WI38 (cell line): ENCODE results near the gene COL4A2.

Experiments
- H3K4me3 ChIP-seq: 2 replicates; pipeline ENCODE4 v1.5.1; 2011; ENCODE audit warnings: low read depth, mild to moderate bottlenecking, control low read depth, low read length
- TF ChIP-seq, protein P1 (sequence below): IDR thresholded peaks from 2 replicates; pipeline ENCODE4 v1.5.1; 2012; ENCODE audit warnings: low read depth, mild to moderate bottlenecking, control low read depth, low read length

Gene COL4A2

DNA sequence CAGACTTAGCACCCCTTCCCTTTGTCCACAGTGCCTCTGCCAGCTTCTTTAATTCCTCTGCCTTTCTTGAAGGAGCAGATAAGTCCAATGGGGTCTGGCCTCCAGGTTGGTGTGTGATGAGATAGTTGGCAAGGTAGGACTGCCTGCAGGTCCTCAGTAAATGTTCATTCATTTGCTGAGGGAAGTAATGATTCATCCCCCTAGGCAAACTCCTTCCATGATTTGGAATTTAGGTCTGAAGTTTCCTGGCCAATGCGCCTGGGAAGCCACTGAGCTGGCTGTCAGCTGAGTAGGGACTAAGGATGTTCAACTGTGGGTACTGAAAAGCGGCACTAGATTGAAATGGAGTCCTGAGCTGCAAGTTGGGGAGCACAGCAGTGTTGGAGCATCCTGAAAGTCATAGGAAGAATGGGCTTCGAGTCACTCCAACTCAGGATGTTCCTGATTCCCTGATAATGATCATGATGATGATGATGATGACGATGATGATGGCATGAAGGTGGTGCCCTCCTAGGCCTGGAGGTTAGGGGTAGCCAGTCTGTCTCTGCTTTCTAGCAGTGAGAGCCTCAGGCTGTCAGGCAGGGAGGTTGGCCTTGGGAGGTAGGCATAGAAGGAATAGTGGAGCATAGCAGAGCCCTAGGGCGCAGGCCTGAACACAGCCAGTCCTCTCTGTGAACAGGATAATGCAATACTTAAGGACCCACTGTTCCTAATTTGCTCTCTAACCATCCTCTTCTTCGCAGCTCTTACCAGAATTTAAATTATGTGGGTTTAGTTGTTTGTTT is 44.7 kb downstream of the COL4A2 start:
- TF ChIP-seq, protein P1, sequence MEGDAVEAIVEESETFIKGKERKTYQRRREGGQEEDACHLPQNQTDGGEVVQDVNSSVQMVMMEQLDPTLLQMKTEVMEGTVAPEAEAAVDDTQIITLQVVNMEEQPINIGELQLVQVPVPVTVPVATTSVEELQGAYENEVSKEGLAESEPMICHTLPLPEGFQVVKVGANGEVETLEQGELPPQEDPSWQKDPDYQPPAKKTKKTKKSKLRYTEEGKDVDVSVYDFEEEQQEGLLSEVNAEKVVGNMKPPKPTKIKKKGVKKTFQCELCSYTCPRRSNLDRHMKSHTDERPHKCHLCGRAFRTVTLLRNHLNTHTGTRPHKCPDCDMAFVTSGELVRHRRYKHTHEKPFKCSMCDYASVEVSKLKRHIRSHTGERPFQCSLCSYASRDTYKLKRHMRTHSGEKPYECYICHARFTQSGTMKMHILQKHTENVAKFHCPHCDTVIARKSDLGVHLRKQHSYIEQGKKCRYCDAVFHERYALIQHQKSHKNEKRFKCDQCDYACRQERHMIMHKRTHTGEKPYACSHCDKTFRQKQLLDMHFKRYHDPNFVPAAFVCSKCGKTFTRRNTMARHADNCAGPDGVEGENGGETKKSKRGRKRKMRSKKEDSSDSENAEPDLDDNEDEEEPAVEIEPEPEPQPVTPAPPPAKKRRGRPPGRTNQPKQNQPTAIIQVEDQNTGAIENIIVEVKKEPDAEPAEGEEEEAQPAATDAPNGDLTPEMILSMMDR: no peak
- H3K4me3 ChIP-seq: no peak overlapping the region

GRCh38 chr13:110352735-110353134 is 45.7 kb downstream of the COL4A2 start:
- no peak overlapping the region for H3K4me3 ChIP-seq
- TF ChIP-seq, protein P1: no peak

GRCh38 chr13:110353339-110353977 is 46.4 kb downstream of the COL4A2 start:
- TF ChIP-seq, protein P1: no peak
- no peak overlapping the region for H3K4me3 ChIP-seq

- TF ChIP-seq, protein P1: no peak
- H3K4me3 ChIP-seq: no peak overlapping the region
Observed at GRCh38 chr13:110354123-110354627, 47.1 kb downstream of the COL4A2 start.

DNA sequence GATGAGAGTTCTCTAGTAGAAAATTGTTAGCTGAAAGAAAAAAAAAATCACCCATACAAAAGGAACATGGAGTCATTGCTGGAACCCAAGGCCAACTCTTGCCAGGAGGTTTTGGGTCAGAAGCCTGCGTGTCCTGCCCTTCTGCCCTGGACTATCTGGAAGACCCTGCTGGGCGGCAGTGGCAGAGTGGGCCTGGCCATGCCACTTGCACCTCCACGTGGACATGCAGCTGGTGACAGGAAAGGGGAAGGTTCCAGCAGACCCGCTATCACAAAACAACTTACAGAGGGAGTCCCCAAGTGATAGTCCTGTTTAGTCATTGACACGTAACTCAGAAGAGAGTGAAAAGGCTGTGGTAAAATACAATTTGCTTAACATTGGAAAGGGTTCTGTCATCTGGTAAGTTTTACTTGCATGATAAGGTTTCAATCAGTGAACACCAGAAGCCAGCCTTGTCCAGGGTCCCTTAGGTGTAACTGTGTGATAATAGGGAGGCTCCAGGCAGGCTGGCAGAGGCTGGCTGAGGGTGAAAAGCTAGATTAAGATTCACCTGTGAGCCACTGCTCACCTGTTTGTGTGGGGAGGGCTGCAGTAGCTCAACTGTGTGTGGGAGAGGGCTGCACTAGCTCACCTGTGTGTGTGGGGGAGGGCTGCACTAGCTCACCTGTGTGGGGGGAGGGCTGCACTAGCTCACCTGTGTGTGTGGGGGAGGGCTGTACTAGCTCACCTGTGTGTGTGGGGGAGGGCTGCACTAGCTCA is 47.8 kb downstream of the COL4A2 start:
- TF ChIP-seq, protein P1: no peak
- no peak overlapping the region for H3K4me3 ChIP-seq

DNA sequence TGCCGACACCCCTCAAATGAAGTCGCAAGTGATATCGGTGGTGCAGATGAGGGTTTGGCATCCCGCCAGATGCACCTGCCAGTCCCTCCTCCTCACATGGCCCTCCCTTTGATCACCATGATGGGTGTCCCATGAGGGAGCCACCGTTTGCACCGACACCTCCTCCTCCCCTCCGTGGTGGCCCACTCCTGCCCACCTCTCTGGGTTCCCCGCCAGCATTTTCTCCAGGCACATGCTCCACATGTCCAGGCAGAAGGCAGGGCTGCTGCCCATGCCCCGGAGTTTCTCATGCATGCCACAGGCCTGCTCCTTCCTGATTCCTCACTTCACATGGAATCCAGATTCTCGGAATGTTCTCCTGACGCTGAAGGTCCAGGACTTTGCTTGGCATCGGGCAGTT is 49.3 kb downstream of the COL4A2 start:
- TF ChIP-seq, protein P1: no peak
- H3K4me3 ChIP-seq: no peak overlapping the region
